Measurements from ENCODE around the gene PHKA1.
"Not testable (repeated sequence)": the region's sequence is repeated elsewhere in the genome, so short reads cannot be mapped to it uniquely, and the experiment has no call there.

Gene PHKA1

DNA sequence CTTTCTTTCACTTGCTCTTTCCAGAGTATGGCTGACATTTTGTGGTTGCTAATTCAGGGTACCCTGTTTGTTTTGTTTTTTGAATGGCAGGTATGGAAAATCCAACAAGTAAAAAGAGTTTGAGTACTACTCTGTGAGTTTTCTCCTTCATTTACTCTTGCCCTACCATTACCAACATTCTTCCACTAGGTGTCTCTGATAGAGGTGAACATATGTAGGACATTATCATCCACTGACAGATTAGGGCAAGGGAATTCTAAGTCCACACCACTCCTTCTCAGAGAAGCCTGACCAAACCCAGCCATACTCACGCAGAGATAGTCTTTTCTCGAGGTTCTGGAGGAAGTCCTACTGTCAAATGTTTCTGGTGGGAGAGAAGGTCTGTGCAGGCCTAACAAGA lies 104.8 kb downstream of the PHKA1 start:
- no peaks in the 10 kb centered on the region for H3K27me3 ChIP-seq
- TF ChIP-seq, protein P1, sequence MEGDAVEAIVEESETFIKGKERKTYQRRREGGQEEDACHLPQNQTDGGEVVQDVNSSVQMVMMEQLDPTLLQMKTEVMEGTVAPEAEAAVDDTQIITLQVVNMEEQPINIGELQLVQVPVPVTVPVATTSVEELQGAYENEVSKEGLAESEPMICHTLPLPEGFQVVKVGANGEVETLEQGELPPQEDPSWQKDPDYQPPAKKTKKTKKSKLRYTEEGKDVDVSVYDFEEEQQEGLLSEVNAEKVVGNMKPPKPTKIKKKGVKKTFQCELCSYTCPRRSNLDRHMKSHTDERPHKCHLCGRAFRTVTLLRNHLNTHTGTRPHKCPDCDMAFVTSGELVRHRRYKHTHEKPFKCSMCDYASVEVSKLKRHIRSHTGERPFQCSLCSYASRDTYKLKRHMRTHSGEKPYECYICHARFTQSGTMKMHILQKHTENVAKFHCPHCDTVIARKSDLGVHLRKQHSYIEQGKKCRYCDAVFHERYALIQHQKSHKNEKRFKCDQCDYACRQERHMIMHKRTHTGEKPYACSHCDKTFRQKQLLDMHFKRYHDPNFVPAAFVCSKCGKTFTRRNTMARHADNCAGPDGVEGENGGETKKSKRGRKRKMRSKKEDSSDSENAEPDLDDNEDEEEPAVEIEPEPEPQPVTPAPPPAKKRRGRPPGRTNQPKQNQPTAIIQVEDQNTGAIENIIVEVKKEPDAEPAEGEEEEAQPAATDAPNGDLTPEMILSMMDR (IDR thresholded peaks at IDR 0.05) = no peak

GRCh38 chrX:72604705-72605104 lies 109.4 kb downstream of the PHKA1 start:
- Histone ChIP-seq H3K36me3 (no peaks in the 10 kb centered on the region), H3K9me3 (no peaks in the 10 kb centered on the region), H3K27me3 (no peaks in the 10 kb centered on the region), H3K4me1 (no peaks in the 10 kb centered on the region), H3K4me3 (no peak overlapping the region), H3K27ac (no peak overlapping the region)
- no peak for DNase-seq
- intact Hi-C loops (cut with DNase I; ENCODE audit: low total_unique reads) = no loop called here
- TF ChIP-seq, protein P1 (IDR thresholded peaks at IDR 0.05) = no peak

More for the DNA sequence above, 104.8 kb downstream of the PHKA1 start:
- H3K4me3 ChIP-seq = no peak overlapping the region
- DNase-seq = no peak
- no peaks in the 10 kb centered on the region for H3K9me3 ChIP-seq
- no peak overlapping the region for H3K27ac ChIP-seq
- H3K4me1 ChIP-seq = no peaks in the 10 kb centered on the region
- H3K36me3 ChIP-seq = no peaks in the 10 kb centered on the region
- intact Hi-C loops (cut with DNase I; ENCODE audit: low total_unique reads) = no loop called here

DNA sequence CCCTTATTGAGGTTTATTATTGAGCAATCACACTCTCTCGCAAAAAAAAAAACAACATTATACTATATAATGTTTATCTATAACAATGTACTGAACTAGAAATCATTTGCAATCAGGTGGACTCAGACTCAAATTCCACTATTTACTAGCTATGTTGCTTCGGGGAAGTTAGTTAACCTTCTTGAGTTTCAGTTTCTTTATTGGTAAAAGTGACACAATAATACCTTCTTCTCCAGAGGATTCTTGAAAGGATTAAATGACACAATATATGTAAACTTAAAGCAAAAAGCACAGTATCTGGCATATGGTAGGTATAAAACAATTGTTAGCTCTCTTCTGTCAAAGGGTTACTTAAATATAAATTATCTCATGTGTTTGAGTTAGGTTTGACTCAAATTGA lies 110.0 kb downstream of the PHKA1 start:
- TF ChIP-seq, protein P1 (IDR thresholded peaks at IDR 0.05) = no peak

GRCh38 chrX:72591038-72591437 lies 123.1 kb downstream of the PHKA1 start:
- H3K4me3 ChIP-seq; H3K27ac ChIP-seq; H3K4me1 ChIP-seq; H3K36me3 ChIP-seq; DNase-seq; intact Hi-C loops (cut with DNase I; ENCODE audit: low total_unique reads); H3K27me3 ChIP-seq; H3K9me3 ChIP-seq: not testable (repeated sequence)

More for the DNA sequence above, 110.0 kb downstream of the PHKA1 start:
- Histone ChIP-seq H3K9me3 (no peaks in the 10 kb centered on the region), H3K27ac (no peak overlapping the region), H3K36me3 (no peaks in the 10 kb centered on the region), H3K27me3 (no peaks in the 10 kb centered on the region), H3K4me1 (no peaks in the 10 kb centered on the region), H3K4me3 (no peak overlapping the region)
- DNase-seq = no peak
- intact Hi-C loops (cut with DNase I; ENCODE audit: low total_unique reads) = no loop called here

DNA sequence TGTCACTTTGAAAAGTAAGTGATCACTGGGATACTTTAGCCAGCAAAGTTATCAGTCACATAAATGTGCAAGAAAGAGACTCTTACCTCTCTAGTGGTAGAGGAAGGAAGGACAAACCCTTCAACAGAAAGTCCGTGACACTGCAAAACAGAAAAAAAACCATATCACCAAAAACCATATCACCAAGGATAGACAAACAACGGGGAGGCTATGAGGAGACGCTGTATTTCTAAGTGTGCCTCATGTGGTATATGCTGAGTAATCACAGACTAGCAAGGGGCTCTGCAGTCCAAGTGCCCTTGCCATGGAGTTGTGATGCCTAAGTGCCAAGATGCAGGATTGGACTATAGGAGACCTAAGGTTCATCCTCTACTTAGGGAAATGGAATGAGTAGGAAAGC lies 129.9 kb downstream of the PHKA1 start:
- peaks cover 0 to 8% (median 8%) of the 10 kb centered on the region in 3 donors for H3K9me3 ChIP-seq
- intact Hi-C loops (cut with DNase I; ENCODE audit: low total_unique reads) = no loop called here

DNA sequence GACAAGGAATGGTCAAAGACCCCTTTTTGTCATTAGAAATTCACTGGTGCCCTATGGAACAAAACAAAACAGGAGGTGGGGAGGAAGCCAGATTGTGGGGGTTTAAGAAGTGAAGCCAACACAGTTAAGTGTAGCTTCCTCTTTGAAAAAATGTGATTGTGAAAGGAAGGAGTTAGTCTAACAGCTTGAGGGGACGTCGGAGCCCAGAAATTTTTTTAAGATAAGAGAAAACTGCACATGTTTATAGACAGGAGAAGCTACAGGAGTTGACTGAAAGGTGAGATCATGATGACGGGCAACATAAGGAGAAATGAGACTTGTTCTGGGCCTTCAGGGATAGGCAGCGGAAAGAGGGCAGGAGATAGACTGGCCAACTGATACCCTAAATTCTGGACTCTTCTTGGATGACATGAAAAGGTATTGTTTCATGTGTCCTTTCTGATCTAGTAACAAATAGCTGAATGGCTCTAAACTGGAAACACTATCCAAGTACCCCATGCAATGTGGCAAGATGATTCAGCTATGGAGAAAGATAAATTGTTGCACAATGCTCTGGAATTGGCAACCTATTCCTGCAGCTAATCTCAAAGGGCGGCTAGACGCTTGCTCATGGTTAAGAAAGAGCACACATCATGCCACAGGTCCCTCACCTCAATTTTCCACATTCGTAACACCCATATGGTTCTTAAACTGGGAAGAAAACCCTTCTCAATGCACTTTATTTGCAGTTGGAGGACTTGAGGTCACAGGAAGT lies 137.8 kb downstream of the PHKA1 start:
- Histone ChIP-seq H3K27ac (no peak overlapping the region), H3K4me1 (peaks cover 0 to 6% (median 0%) of the 10 kb centered on the region in 4 donors), H3K27me3 (no peaks in the 10 kb centered on the region), H3K36me3 (no peaks in the 10 kb centered on the region), H3K9me3 (no peaks in the 10 kb centered on the region), H3K4me3 (no peak overlapping the region)
- intact Hi-C loops (cut with DNase I; ENCODE audit: low total_unique reads) = no loop called here
- DNase-seq = no peak
- TF ChIP-seq, protein P1 (IDR thresholded peaks at IDR 0.05) = no peak

More for the DNA sequence above, 129.9 kb downstream of the PHKA1 start:
- no peak for DNase-seq
- Histone ChIP-seq H3K4me1 (no peaks in the 10 kb centered on the region), H3K27me3 (no peaks in the 10 kb centered on the region), H3K27ac (no peak overlapping the region), H3K36me3 (peaks cover 0 to 9% (median 0%) of the 10 kb centered on the region in 3 donors), H3K4me3 (no peak overlapping the region)
- TF ChIP-seq, protein P1 (IDR thresholded peaks at IDR 0.05) = no peak

Measured in tibial artery (tissue), 4 donors.